NOMO-1 (cell line): ENCODE measurements around the gene SLC25A6.
"Not testable (repeated sequence)": the region's sequence is repeated elsewhere in the genome, so short reads cannot be mapped to it uniquely, and the experiment has no call there.

ENCODE experiments used
- DNase-seq, 2 experiments: peaks; one replicate each; lab custom pipeline; 2025; ENCODE audit not compliant: unreplicated experiment in 2 of 2; lab: John Stamatoyannopoulos, UW

The SLC25A6 gene

GRCh38 chrX:1391707-1392375 lies at the start of gene SLC25A6:
Gene SLC25A6, minus strand, starts transcription at chrX:1392113. Its CDS starts 104 bp downstream, at chrX:1392009.
- DNase-seq: no peak

GRCh38 chrX:1440506-1440905 lies 48.6 kb upstream of the SLC25A6 start:
- no peak for DNase-seq

- no peak for DNase-seq
Measured at GRCh38 chrX:1435241-1435895, 43.5 kb upstream of the SLC25A6 start.

- no peak for DNase-seq
Measured at GRCh38 chrX:1434871-1435240, 42.9 kb upstream of the SLC25A6 start.

GRCh38 chrX:1433646-1434357 lies 41.9 kb upstream of the SLC25A6 start:
- no peak for DNase-seq

- no peak for DNase-seq
Measured at GRCh38 chrX:1430451-1430850, 38.5 kb upstream of the SLC25A6 start.

GRCh38 chrX:1427756-1428155 lies 35.8 kb upstream of the SLC25A6 start:
- DNase-seq: no peak

- DNase-seq: not testable (repeated sequence)
Measured at GRCh38 chrX:1426321-1426720, 34.4 kb upstream of the SLC25A6 start.

GRCh38 chrX:1425381-1425780 lies 33.5 kb upstream of the SLC25A6 start:
- DNase-seq: no peak

GRCh38 chrX:1424147-1424851 lies 32.4 kb upstream of the SLC25A6 start:
- no peak for DNase-seq

GRCh38 chrX:1423215-1423614 lies 31.3 kb upstream of the SLC25A6 start:
- DNase-seq: no peak

- DNase-seq: no peak
Measured at GRCh38 chrX:1422135-1422465, 30.2 kb upstream of the SLC25A6 start.

GRCh38 chrX:1421433-1422134 lies 29.7 kb upstream of the SLC25A6 start:
- no peak for DNase-seq

GRCh38 chrX:1420371-1420770 lies 28.5 kb upstream of the SLC25A6 start:
- DNase-seq: no peak

GRCh38 chrX:1419545-1420355 lies 27.8 kb upstream of the SLC25A6 start:
- DNase-seq: no peak

- DNase-seq: no peak
Measured at GRCh38 chrX:1418901-1419544, 27.1 kb upstream of the SLC25A6 start.

GRCh38 chrX:1417921-1418771 lies 26.2 kb upstream of the SLC25A6 start:
- no peak for DNase-seq

GRCh38 chrX:1416965-1417760 lies 25.2 kb upstream of the SLC25A6 start:
- DNase-seq: no peak
